Adrenal gland (tissue), 12 donors: ENCODE data around the gene AGAP1. TPM values are rescaled to one million over a fixed set of nuclear protein-coding genes. Genes with fewer than 3 reads are reported as not detected.

Experiments
- DNase-seq, 7 donors: peaks; one replicate each; pipeline ENCODE4 v3.0.0-alpha.2; 2019 to 2020
- H3K27ac ChIP-seq, 5 donors: fragments of 200-600 bp; sonication (generic) in 4 of 5; 1 replicate in 3 of 5; 2 replicates in 2 of 5; pipeline versions ENCODE4 v1.5.1 to v1.8.0; 2016 to 2020; ENCODE audit warnings: mild to moderate bottlenecking in 1 of 5
- H3K27me3 ChIP-seq: fragments of 200-600 bp; 2 replicates; pipeline ENCODE4 v1.8.0; 2021
- H3K36me3 ChIP-seq, 2 donors: fragments of 200-600 bp; replicated peaks in 1 of 2; 1 replicate in 1 of 2; 2 replicates in 1 of 2; pipeline versions ENCODE4 v1.5.1 to v1.8.0; 2018 to 2022
- H3K4me1 ChIP-seq, 2 donors: fragments of 200-600 bp; replicated peaks in 1 of 2; 1 replicate in 1 of 2; 2 replicates in 1 of 2; pipeline versions ENCODE4 v1.5.1 to v1.8.0; 2018 to 2021
- H3K4me3 ChIP-seq, 4 donors: fragments of 200-600 bp; sonication (generic) in 3 of 4; one replicate each; pipeline ENCODE4 v1.5.1; 2016 to 2018
- H3K9me3 ChIP-seq, 3 donors: fragments of 200-600 bp; sonication (generic) in 1 of 3; replicated peaks in 1 of 3; 1 replicate in 2 of 3; 2 replicates in 1 of 3; pipeline versions ENCODE4 v1.5.1 to v1.8.0; 2016 to 2021
- POLR2A ChIP-seq, 2 donors: fragments of 450-650 bp; IDR thresholded peaks; one replicate each; pipeline ENCODE4 v1.6.1; 2017; ENCODE audit warnings: antibody characterized with exemption in 2 of 2, mild to moderate bottlenecking in 2 of 2, moderate library complexity in 1 of 2
- WGBS, 4 donors: extraction: QIAGEN DNeasy Blood & Tissue Kit in 2 of 4; methylation state at CpG; one replicate each; pipeline versions ENCODE4 v1.1.5 to v1.1.7; 2013 to 2017; 5-methylcytosine and 5-hydroxymethylcytosine counted together
- intact Hi-C, 2 donors: fragments of 100-400 bp; cut with DNase I; formaldehyde crosslinking; loops; one replicate each; pipeline versions ENCODE4 v1.14.1 to v1.15.0; 2022 to 2023
- polyA plus RNA-seq, 3 donors: library from polyadenylated mRNA; stranded (reverse); fragments of 200-250 nt in 2 of 3; fragments of 350-450 nt in 1 of 3; fragmentation: Illumina TruSeq in 1 of 3; extraction: RNeasy Lipid Tissue Mini Kit (QIAGEN cat#74804) in 1 of 3; gene quantifications; one replicate each; pipeline ENCODE4 v1.2.3, GENCODE V29; 2013 to 2014
- total RNA-seq, 9 donors: library from RNA; depleted of rRNA in 4 of 9; stranded (reverse); fragments of >200 nt in 4 of 9; fragments of 120-200 nt in 1 of 9; fragmentation: NEBNext Ultra II Directional in 1 of 9; extraction: Animal tissue kit (Norgen Biotek cat#: 25700) in 1 of 9; gene quantifications; one replicate each; pipeline versions ENCODE4 v1.1.0 to v1.2.4, GENCODE V29; 2013 to 2023
- TF ChIP-seq, protein P1 (sequence below), 6 experiments: fragments of 450-650 bp in 4 of 6; fragments of 200-600 bp in 2 of 6; sonication (generic) in 1 of 6; IDR thresholded peaks; 1 replicate in 5 of 6; 2 replicates in 1 of 6; pipeline versions ENCODE4 v1.5.1 to v1.8.0; 2016 to 2021; ENCODE audit warnings: antibody characterized with exemption in 6 of 6, mild to moderate bottlenecking in 2 of 6, moderate library complexity in 1 of 6
- donor health status: healthy with polysubstance abuse.
- donor health status: Bipolar disorder and iron deficiency.
- donor health status: DM: yes; HTN: yes; CAD: no.
- donor health status: DM: no; HTN: no; CAD: no.
- donor health status: DM: no; HTN: no; CAD: no.
- donor health status: DM: yes; HTN: yes; CAD: no.

Gene AGAP1
- total and polyA plus RNA-seq, 12 donors = 5.3 to 29.6 (median 17.7) TPM

GRCh38 chr2:235715601-235716000 is 221.8 kb downstream of the AGAP1 start:
- Histone ChIP-seq H3K4me3 (no peak overlapping the region), H3K36me3 (no peaks in the 10 kb centered on the region), H3K27ac (no peak overlapping the region), H3K9me3 (no peaks in the 10 kb centered on the region), H3K4me1 (no peaks in the 10 kb centered on the region), H3K27me3 (no peaks in the 10 kb centered on the region)
- no peak for TF ChIP-seq POLR2A (IDR thresholded peaks at IDR 0.05)
- TF ChIP-seq, protein P1, sequence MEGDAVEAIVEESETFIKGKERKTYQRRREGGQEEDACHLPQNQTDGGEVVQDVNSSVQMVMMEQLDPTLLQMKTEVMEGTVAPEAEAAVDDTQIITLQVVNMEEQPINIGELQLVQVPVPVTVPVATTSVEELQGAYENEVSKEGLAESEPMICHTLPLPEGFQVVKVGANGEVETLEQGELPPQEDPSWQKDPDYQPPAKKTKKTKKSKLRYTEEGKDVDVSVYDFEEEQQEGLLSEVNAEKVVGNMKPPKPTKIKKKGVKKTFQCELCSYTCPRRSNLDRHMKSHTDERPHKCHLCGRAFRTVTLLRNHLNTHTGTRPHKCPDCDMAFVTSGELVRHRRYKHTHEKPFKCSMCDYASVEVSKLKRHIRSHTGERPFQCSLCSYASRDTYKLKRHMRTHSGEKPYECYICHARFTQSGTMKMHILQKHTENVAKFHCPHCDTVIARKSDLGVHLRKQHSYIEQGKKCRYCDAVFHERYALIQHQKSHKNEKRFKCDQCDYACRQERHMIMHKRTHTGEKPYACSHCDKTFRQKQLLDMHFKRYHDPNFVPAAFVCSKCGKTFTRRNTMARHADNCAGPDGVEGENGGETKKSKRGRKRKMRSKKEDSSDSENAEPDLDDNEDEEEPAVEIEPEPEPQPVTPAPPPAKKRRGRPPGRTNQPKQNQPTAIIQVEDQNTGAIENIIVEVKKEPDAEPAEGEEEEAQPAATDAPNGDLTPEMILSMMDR (IDR thresholded peaks at IDR 0.05) = no peak
- WGBS, 4 donors = 95 to 98% (median 96%) methylated on average over 9 to 10 of the region's 10 CpGs
- DNase-seq = no peak
- intact Hi-C loops = no loop called here

DNA sequence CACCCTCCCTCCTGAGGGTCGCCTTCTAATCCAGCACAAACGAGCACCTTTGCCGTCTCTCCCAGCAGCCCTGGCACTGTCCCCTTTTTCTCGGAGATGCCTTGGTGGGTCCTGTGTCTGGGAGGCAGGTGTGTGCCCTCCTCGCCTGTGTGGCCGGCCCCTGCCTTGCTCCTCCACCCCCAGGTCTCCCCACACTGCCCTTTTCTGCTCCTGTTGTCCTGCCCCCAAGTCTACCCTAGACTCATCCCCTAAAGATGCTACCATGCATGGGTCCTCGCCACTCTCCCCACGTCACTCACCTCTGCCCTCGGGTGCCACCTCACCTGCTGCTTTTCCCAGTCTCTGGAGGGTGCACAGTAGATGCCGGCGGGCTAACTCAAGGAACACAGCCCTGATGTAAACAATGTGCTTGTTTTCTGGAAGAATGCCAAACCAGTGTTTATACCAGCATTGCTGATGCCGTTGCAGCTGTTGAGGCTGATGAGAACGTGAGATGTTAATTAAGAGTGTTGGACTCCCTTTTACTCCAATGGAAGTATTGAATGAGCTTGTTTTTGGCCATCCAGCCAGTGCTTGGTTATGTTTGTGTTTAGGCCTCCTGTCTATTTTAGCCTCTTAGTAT is 223.1 kb downstream of the AGAP1 start:
- no peak for DNase-seq
- intact Hi-C loops = no loop called here
- no peaks in the 10 kb centered on the region for H3K9me3 ChIP-seq
- no peak overlapping the region for H3K4me3 ChIP-seq
- H3K27me3 ChIP-seq = no peaks in the 10 kb centered on the region
- no peaks in the 10 kb centered on the region for H3K4me1 ChIP-seq
- 85 to 91% (median 88%) methylated on average over 11 to 13 of the region's 13 CpGs for WGBS, 4 donors
- no peaks in the 10 kb centered on the region for H3K36me3 ChIP-seq
- TF ChIP-seq, protein P1 (IDR thresholded peaks at IDR 0.05) = no peak
- no peak for TF ChIP-seq POLR2A (IDR thresholded peaks at IDR 0.05)
- H3K27ac ChIP-seq = no peak overlapping the region

- intact Hi-C loops = no loop called here
Observed at GRCh38 chr2:235719146-235719942, 225.5 kb downstream of the AGAP1 start.

DNA sequence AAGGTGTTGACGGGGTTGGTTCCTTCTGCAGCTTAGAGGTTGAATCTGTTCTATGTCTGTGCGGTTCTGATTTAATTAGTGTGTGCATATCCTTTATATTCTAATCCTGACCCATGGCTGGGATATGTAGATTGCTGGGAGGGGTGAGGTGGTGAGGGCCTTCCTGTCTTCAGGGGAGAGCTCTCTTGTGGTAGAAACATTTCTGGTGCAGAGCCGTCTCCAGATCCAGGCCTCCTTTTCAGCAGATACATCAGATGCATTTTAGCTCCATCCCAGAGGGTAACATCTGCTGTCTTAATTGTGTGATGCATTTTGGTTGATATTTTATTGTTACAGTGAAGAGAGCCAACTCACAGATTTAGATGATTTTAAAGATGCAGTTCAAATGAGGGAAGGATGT is 227.8 kb downstream of the AGAP1 start:
- no peak overlapping the region for H3K27ac ChIP-seq
- no peaks in the 10 kb centered on the region for H3K36me3 ChIP-seq
- intact Hi-C loops = no loop called here
- H3K4me1 ChIP-seq = no peaks in the 10 kb centered on the region
- no peak overlapping the region for H3K4me3 ChIP-seq
- no peaks in the 10 kb centered on the region for H3K9me3 ChIP-seq
- TF ChIP-seq, protein P1 (IDR thresholded peaks at IDR 0.05) = no peak
- no peak for TF ChIP-seq POLR2A (IDR thresholded peaks at IDR 0.05)
- 92 to 97% (median 94%) methylated on average over 3 of the region's 3 CpGs for WGBS, 4 donors
- no peak for DNase-seq
- H3K27me3 ChIP-seq = no peaks in the 10 kb centered on the region

More at GRCh38 chr2:235719146-235719942, 225.5 kb downstream of the AGAP1 start:
- H3K27me3 ChIP-seq = no peaks in the 10 kb centered on the region
- no peak overlapping the region for H3K27ac ChIP-seq
- no peak for DNase-seq
- 82 to 85% (median 83%) methylated on average over 7 of the region's 7 CpGs for WGBS, 4 donors
- H3K4me3 ChIP-seq = no peak overlapping the region
- no peaks in the 10 kb centered on the region for H3K36me3 ChIP-seq
- no peak for TF ChIP-seq POLR2A (IDR thresholded peaks at IDR 0.05)
- TF ChIP-seq, protein P1 (IDR thresholded peaks at IDR 0.05) = no peak
- H3K4me1 ChIP-seq = no peaks in the 10 kb centered on the region
- no peaks in the 10 kb centered on the region for H3K9me3 ChIP-seq
